A549 (cell line): ENCODE results near the gene SMARCB1. TPM values are rescaled to one million over a fixed set of nuclear protein-coding genes. Genes with fewer than 3 reads are reported as not detected.

Experiments used
- ATAC-seq, 2 experiments: fragments of 200-7000 bp in 1 of 2; fragments of >200 bp in 1 of 2; cut with Nextera tagmentation in 1 of 2; cut with Tn5 transposase in 1 of 2; 3 replicates each; pipeline versions ENCODE4 v1.8.0 to v1.9.1; 2018 to 2020; ENCODE audit warnings: mild to moderate bottlenecking in 1 of 2, moderate library complexity in 1 of 2
- CTCF ChIA-PET: fragments of 300-600 bp; sonication (Branson Sonifier 250); formaldehyde crosslinking; extraction: SDS; loops from one replicate; lab custom pipeline; 2021; ENCODE audit warnings: antibody characterized with exemption, inconsistent platforms; lab: Yijun Ruan, JAX
- POLR2A ChIA-PET: fragments of 350-600 bp; formaldehyde crosslinking; extraction: SDS; loops from one replicate; lab custom pipeline; 2021; ENCODE audit warnings: antibody characterized with exemption, inconsistent platforms; lab: Yijun Ruan, JAX
- DNase-seq, 2 experiments: peaks; one replicate each; pipeline versions ENCODE4 v3.0.0 to v3.0.0-alpha.2; 2011 to 2016; ENCODE audit warnings: low read depth in 1 of 2, low spot score in 1 of 2
- FAIRE-seq: peaks from 2 replicates; lab custom pipeline; 2011; peaks lifted over from hg19 to GRCh38; lab: Jason Lieb, UNC
- H3K27ac ChIP-seq, 2 experiments: fragments of >200 bp; sonication (Bioruptor Twin); formaldehyde crosslinking; 3 replicates each; pipeline ENCODE4 v1.5.1; 2016 to 2017
- H3K4me1 ChIP-seq: fragments of >200 bp; sonication (Bioruptor Twin); formaldehyde crosslinking; 3 replicates; pipeline ENCODE4 v1.6.1; 2016
- H3K4me2 ChIP-seq: fragments of >200 bp; sonication (Bioruptor Twin); formaldehyde crosslinking; 3 replicates; pipeline ENCODE4 v1.6.1; 2016
- H3K4me3 ChIP-seq: fragments of >200 bp; sonication (Bioruptor Twin); formaldehyde crosslinking; 3 replicates; pipeline ENCODE4 v1.5.1; 2016
- H3K9me3 ChIP-seq: fragments of >200 bp; sonication (Bioruptor Twin); formaldehyde crosslinking; 3 replicates; pipeline ENCODE4 v1.6.1; 2016
- CBX8 ChIP-seq: fragments of 200-600 bp; sonication (generic); IDR thresholded peaks from 2 replicates; pipeline ENCODE4 v1.6.1; 2016
- CEBPB ChIP-seq, 2 experiments: fragments of >200 bp in 1 of 2; sonication (Bioruptor Twin) in 1 of 2; formaldehyde crosslinking in 1 of 2; IDR thresholded peaks; 2 replicates each; pipeline ENCODE4 v1.6.1; 2012 to 2016
- CHD2 ChIP-seq: fragments of 150-350 bp; IDR thresholded peaks from 2 replicates; pipeline ENCODE4 v1.6.1; 2014; ENCODE audit warnings: low read length; ENCODE audit not compliant: partially characterized antibody
- CHD4 ChIP-seq: fragments of 200-600 bp; sonication (generic); IDR thresholded peaks from 2 replicates; pipeline ENCODE4 v1.6.1; 2016; ENCODE audit warnings: antibody characterized with exemption, mild to moderate bottlenecking, borderline replicate concordance
- E2F6 ChIP-seq: IDR thresholded peaks from 2 replicates; pipeline ENCODE4 v1.6.1; 2012; ENCODE audit warnings: low read depth, borderline replicate concordance
- EHMT2 ChIP-seq: fragments of 200-600 bp; sonication (generic); IDR thresholded peaks from 2 replicates; pipeline ENCODE4 v1.6.1; 2016; ENCODE audit warnings: antibody characterized with exemption, low read depth, mild to moderate bottlenecking, moderate library complexity
- ELK1 ChIP-seq: fragments of 150-350 bp; IDR thresholded peaks from 2 replicates; pipeline ENCODE4 v1.6.1; 2014; ENCODE audit warnings: low read depth, mild to moderate bottlenecking, low read length
- EP300 ChIP-seq, 2 experiments: fragments of >200 bp; sonication (Bioruptor Twin); formaldehyde crosslinking; IDR thresholded peaks; 2 replicates in 1 of 2; 3 replicates in 1 of 2; pipeline ENCODE4 v1.6.1; 2016 to 2017
- GATA3 ChIP-seq: IDR thresholded peaks from 2 replicates; pipeline ENCODE4 v1.6.1; 2012; ENCODE audit warnings: borderline replicate concordance
- HOXA7 ChIP-seq: fragments of 250-450 bp; sonication (Bioruptor Pico); IDR thresholded peaks from 2 replicates; pipeline ENCODE4 v1.5.0; 2020; ENCODE audit warnings: mild to moderate bottlenecking, moderate library complexity
- JUN ChIP-seq, 2 experiments: fragments of >200 bp; sonication (Bioruptor Twin); formaldehyde crosslinking; IDR thresholded peaks; 2 replicates in 1 of 2; 3 replicates in 1 of 2; pipeline ENCODE4 v1.6.1; 2016 to 2017
- MAX ChIP-seq: IDR thresholded peaks from 2 replicates; pipeline ENCODE4 v1.6.1; 2012
- NPAS2 ChIP-seq: fragments of 250-450 bp; sonication (Bioruptor Pico); IDR thresholded peaks from 2 replicates; pipeline ENCODE4 v1.8.0; 2022; ENCODE audit warnings: mild to moderate bottlenecking, moderate library complexity, borderline replicate concordance
- PHF8 ChIP-seq: fragments of 200-600 bp; sonication (generic); IDR thresholded peaks from 2 replicates; pipeline ENCODE4 v1.6.1; 2016; ENCODE audit warnings: low read depth, mild to moderate bottlenecking, antibody characterized with exemption, moderate library complexity, borderline replicate concordance
- RARB ChIP-seq: fragments of 250-450 bp; sonication (Bioruptor Pico); IDR thresholded peaks from 2 replicates; pipeline ENCODE4 v1.8.0; 2021; ENCODE audit warnings: mild to moderate bottlenecking, moderate library complexity
- SMC3 ChIP-seq: fragments of >200 bp; sonication (Bioruptor Twin); formaldehyde crosslinking; IDR thresholded peaks from 3 replicates; pipeline ENCODE4 v1.6.1; 2018; ENCODE audit warnings: inconsistent platforms
- ZC3H11A ChIP-seq: fragments of 450-650 bp; IDR thresholded peaks from 2 replicates; pipeline ENCODE4 v1.6.1; 2014; ENCODE audit warnings: antibody characterized with exemption, mild to moderate bottlenecking
- ZSCAN20 ChIP-seq: fragments of 250-450 bp; sonication (Bioruptor Pico); IDR thresholded peaks from 2 replicates; pipeline ENCODE4 v1.8.0; 2022; ENCODE audit warnings: mild to moderate bottlenecking, moderate library complexity
- WGBS: methylation state at CpG from one replicate; pipeline ENCODE4 v1.1.6; 2017; ENCODE audit errors: missing lambda C conversion rate; 5-methylcytosine and 5-hydroxymethylcytosine counted together
- polyA plus RNA-seq, 4 experiments: library from polyadenylated mRNA; depleted of rRNA in 3 of 4; stranded (reverse); fragments of >200 nt; fragmentation: RNase III in 1 of 4; extraction: RNeasy Plus Mini Kit Qiagen cat#74134 plus additional on column Dnase treatment in 1 of 4; gene quantifications; 2 replicates in 3 of 4; 3 replicates in 1 of 4; pipeline ENCODE4 v1.2.3, GENCODE V29; 2011 to 2017
- TF ChIP-seq, protein P1 (sequence below): IDR thresholded peaks from 2 replicates; pipeline ENCODE4 v1.6.1; 2012
- TF ChIP-seq, protein P2 (sequence below): fragments of >200 bp; sonication (Bioruptor Twin); formaldehyde crosslinking; IDR thresholded peaks from 2 replicates; pipeline ENCODE4 v1.6.1; 2016
- TF ChIP-seq, protein P3 (sequence below): fragments of 250-450 bp; sonication (Bioruptor Pico); IDR thresholded peaks from 2 replicates; pipeline ENCODE4 v1.5.0; 2021; ENCODE audit warnings: mild to moderate bottlenecking, moderate library complexity, borderline replicate concordance

The SMARCB1 gene
- polyA plus RNA-seq, 2 of the 4 experiments (the other 2 are of a cell fraction) = 65.6 to 133 TPM

GRCh38 chr22:23840026-23840425, 53.3 kb downstream of the SMARCB1 start:
- ChIA-PET CTCF (no interaction called here), POLR2A (no interaction called here)
- Histone ChIP-seq H3K4me3 (no peak overlapping the region), H3K27ac (no peak overlapping the region), H3K9me3 (no peaks in the 10 kb centered on the region), H3K4me2 (no peak overlapping the region), H3K4me1 (peaks cover 10% of the 10 kb centered on the region; the same call in 1 of the 3 replicates)
- ATAC-seq (no peak), DNase-seq (no peak), FAIRE-seq (no peak)
- 80% methylated on average over 7 of the region's 7 CpGs for WGBS
- TF ChIP-seq CHD2 (no peak), RARB (CRISPR knock-in tag) (no peak), HOXA7 (no peak), E2F6 (no peak), EHMT2 (no peak), ZSCAN20 (CRISPR knock-in tag) (no peak)
- TF ChIP-seq, protein P1, sequence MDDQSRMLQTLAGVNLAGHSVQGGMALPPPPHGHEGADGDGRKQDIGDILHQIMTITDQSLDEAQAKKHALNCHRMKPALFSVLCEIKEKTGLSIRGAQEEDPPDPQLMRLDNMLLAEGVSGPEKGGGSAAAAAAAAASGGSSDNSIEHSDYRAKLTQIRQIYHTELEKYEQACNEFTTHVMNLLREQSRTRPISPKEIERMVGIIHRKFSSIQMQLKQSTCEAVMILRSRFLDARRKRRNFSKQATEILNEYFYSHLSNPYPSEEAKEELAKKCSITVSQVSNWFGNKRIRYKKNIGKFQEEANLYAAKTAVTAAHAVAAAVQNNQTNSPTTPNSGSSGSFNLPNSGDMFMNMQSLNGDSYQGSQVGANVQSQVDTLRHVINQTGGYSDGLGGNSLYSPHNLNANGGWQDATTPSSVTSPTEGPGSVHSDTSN = no peak

GRCh38 chr22:23841292-23841691, 54.5 kb downstream of the SMARCB1 start:
- Histone ChIP-seq H3K9me3 (no peaks in the 10 kb centered on the region), H3K4me1 (peaks cover 10% of the 10 kb centered on the region; the same call in 1 of the 3 replicates), H3K27ac (no peak overlapping the region), H3K4me2 (no peak overlapping the region), H3K4me3 (no peak overlapping the region)
- POLR2A ChIA-PET = no interaction called here
- FAIRE-seq (no peak), DNase-seq (no peak), ATAC-seq (no peak)
- CTCF ChIA-PET = no interaction called here
- TF ChIP-seq ELK1 (no peak), CBX8 (no peak), ZC3H11A (no peak), PHF8 (no peak), HOXA7 (no peak), CHD4 (no peak)
- TF ChIP-seq, protein P2, sequence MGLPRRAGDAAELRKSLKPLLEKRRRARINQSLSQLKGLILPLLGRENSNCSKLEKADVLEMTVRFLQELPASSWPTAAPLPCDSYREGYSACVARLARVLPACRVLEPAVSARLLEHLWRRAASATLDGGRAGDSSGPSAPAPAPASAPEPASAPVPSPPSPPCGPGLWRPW = no peak
- TF ChIP-seq, protein P1 = no peak
- TF ChIP-seq, protein P3, sequence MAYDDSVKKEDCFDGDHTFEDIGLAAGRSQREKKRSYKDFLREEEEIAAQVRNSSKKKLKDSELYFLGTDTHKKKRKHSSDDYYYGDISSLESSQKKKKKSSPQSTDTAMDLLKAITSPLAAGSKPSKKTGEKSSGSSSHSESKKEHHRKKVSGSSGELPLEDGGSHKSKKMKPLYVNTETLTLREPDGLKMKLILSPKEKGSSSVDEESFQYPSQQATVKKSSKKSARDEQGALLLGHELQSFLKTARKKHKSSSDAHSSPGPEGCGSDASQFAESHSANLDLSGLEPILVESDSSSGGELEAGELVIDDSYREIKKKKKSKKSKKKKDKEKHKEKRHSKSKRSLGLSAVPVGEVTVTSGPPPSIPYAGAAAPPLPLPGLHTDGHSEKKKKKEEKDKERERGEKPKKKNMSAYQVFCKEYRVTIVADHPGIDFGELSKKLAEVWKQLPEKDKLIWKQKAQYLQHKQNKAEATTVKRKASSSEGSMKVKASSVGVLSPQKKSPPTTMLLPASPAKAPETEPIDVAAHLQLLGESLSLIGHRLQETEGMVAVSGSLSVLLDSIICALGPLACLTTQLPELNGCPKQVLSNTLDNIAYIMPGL (CRISPR knock-in tag) = no peak
- WGBS = 67% methylated on average over 5 of the region's 5 CpGs

DNA sequence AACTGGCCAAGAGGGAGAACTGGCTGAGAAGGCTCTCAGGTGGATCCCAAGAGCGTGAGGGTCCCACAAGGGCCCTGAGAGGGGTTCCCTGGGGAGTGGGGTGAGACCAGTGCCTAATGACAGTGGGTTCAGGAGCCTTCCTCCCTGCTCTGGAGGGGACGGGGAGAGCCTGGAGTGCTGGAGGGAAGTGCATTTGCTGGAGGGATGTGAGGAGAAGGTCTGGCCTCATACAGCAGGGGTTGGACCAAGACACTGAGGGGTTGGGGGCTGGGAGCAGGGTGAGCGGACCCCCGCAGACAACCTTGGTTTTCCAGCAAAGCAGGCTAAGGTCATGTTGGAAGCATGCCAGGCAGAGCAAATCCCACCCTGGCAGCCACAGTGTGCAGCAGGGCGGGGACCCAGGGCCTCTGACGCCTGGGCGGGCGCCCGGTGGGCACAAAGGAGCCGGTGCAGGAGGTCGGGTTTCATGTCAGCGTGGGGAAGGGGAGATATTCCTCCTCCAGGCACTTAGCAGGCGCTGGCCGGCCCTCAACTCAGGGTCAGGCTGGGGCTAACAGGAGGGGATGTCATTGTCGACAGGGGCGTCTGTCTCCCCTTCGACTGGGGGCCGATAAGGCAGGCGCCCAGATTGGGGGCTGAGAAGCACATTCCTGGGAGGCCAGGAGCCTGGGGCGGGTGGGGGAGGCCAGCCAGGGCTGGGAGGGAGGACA, 55.1 kb downstream of the SMARCB1 start:
- CTCF ChIA-PET = no interaction called here
- no peak for ATAC-seq
- Histone ChIP-seq H3K4me1 (peaks cover 10% of the 10 kb centered on the region; the same call in 1 of the 3 replicates), H3K4me2 (no peak overlapping the region), H3K4me3 (no peak overlapping the region), H3K27ac (no peak overlapping the region), H3K9me3 (no peaks in the 10 kb centered on the region)
- WGBS = 75% methylated on average over 12 of the region's 20 CpGs
- DNase-seq = no peak
- no peak for FAIRE-seq
- POLR2A ChIA-PET = no interaction called here
- no peak for TF ChIP-seq NPAS2 (CRISPR knock-in tag)
- TF ChIP-seq MAX = no peak
- no peak for TF ChIP-seq HOXA7
- TF ChIP-seq PHF8 = no peak
- no peak for TF ChIP-seq CHD4
- TF ChIP-seq SMC3 = no peak
- no peak for TF ChIP-seq CEBPB (IDR thresholded peaks at IDR 0.05)
- TF ChIP-seq EHMT2 = no peak
- no peak for TF ChIP-seq E2F6
- no peak for TF ChIP-seq EP300 (IDR thresholded peaks at IDR 0.05)
- no peak for TF ChIP-seq GATA3
- TF ChIP-seq, protein P3 (CRISPR knock-in tag) = no peak
- TF ChIP-seq JUN (IDR thresholded peaks at IDR 0.05) = no peak
- TF ChIP-seq ZC3H11A = no peak
